ENCODE data around the gene WNT3A.
"Not testable (repeated sequence)": the region's sequence is repeated elsewhere in the genome, so short reads cannot be mapped to it uniquely, and the experiment has no call there.

The WNT3A gene

GRCh38 chr1:228006786-228007048, at the start of gene WNT3A:
TSS of gene WNT3A (plus strand) at chr1:228006998. CDS start at chr1:228007129, 131 bp downstream.
- no peak for DNase-seq (ENCODE audit: low read depth in 2 of 2)

GRCh38 chr1:227958617-227959324, 48.0 kb upstream of the WNT3A start:
- no peak for DNase-seq (ENCODE audit: low read depth in 2 of 2)

GRCh38 chr1:227959325-227959860, 47.4 kb upstream of the WNT3A start:
- no peak for DNase-seq (ENCODE audit: low read depth in 2 of 2)

GRCh38 chr1:227961651-227962466, 44.9 kb upstream of the WNT3A start:
- DNase-seq (ENCODE audit: low read depth in 2 of 2), result no peak

- not testable (repeated sequence) for DNase-seq (ENCODE audit: low read depth in 2 of 2)
Observed at GRCh38 chr1:227966733-227967132, 40.1 kb upstream of the WNT3A start.

GRCh38 chr1:227967815-227968214, 39.0 kb upstream of the WNT3A start:
- not testable (repeated sequence) for DNase-seq (ENCODE audit: low read depth in 2 of 2)

GRCh38 chr1:227970076-227970995, 36.5 kb upstream of the WNT3A start:
- DNase-seq (ENCODE audit: low read depth in 2 of 2), result not testable (repeated sequence)

- not testable (repeated sequence) for DNase-seq (ENCODE audit: low read depth in 2 of 2)
Observed at GRCh38 chr1:227971216-227971615, 35.6 kb upstream of the WNT3A start.

- DNase-seq (ENCODE audit: low read depth in 2 of 2), result not testable (repeated sequence)
Observed at GRCh38 chr1:227971643-227972282, 35.0 kb upstream of the WNT3A start.

- DNase-seq (ENCODE audit: low read depth in 2 of 2), result not testable (repeated sequence)
Observed at GRCh38 chr1:227972283-227972679, 34.5 kb upstream of the WNT3A start.

- not testable (repeated sequence) for DNase-seq (ENCODE audit: low read depth in 2 of 2)
Observed at GRCh38 chr1:227972843-227973374, 33.9 kb upstream of the WNT3A start.

- not testable (repeated sequence) for DNase-seq (ENCODE audit: low read depth in 2 of 2)
Observed at GRCh38 chr1:227973724-227974288, 33.0 kb upstream of the WNT3A start.

GRCh38 chr1:227975583-227976283, 31.1 kb upstream of the WNT3A start:
- DNase-seq (ENCODE audit: low read depth in 2 of 2), result not testable (repeated sequence)

GRCh38 chr1:227987181-227987580, 19.6 kb upstream of the WNT3A start:
- DNase-seq (ENCODE audit: low read depth in 2 of 2), result no peak

- DNase-seq (ENCODE audit: low read depth in 2 of 2), result no peak
Observed at GRCh38 chr1:227994632-227995300, 12.0 kb upstream of the WNT3A start.

- no peak for DNase-seq (ENCODE audit: low read depth in 2 of 2)
Observed at GRCh38 chr1:227996187-227996950, 10.4 kb upstream of the WNT3A start.

GRCh38 chr1:227998374-227999055, 8.3 kb upstream of the WNT3A start:
- no peak for DNase-seq (ENCODE audit: low read depth in 2 of 2)

Data from activated CD8-positive, alpha-beta memory T cell treated with anti-CD3 and anti-CD28 coated beads for 4 hours (primary cell).